Large intestine (tissue), 3 donors: Measurements from ENCODE around the gene RBM17. TPM values are rescaled to one million over a fixed set of nuclear protein-coding genes. Genes with fewer than 3 reads are reported as not detected.
"Not testable (repeated sequence)": the region's sequence is repeated elsewhere in the genome, so short reads cannot be mapped to it uniquely, and the experiment has no call there.

Source experiments
- DNase-seq, 2 donors: peaks; one replicate each; pipeline versions ENCODE4 v3.0.0 to v3.0.0-alpha.2; 2013
- H3K27ac ChIP-seq: one replicate; pipeline ENCODE4 v1.5.1; 2013; ENCODE audit warnings: low read length
- H3K27me3 ChIP-seq: 2 replicates; pipeline ENCODE4 v1.6.1; 2013; ENCODE audit warnings: low read length; ENCODE audit not compliant: control insufficient read depth, insufficient read depth
- H3K36me3 ChIP-seq: 2 replicates; pipeline ENCODE4 v1.6.1; 2013; ENCODE audit warnings: low read length; ENCODE audit not compliant: control insufficient read depth, insufficient read depth
- H3K4me1 ChIP-seq: one replicate; pipeline ENCODE4 v1.6.1; 2013; ENCODE audit warnings: low read length; ENCODE audit not compliant: control insufficient read depth, insufficient read depth
- H3K4me3 ChIP-seq: one replicate; pipeline ENCODE4 v1.5.1; 2013; ENCODE audit warnings: low read length
- H3K9me3 ChIP-seq: one replicate; pipeline ENCODE4 v1.6.1; 2013; ENCODE audit warnings: mild to moderate bottlenecking, low read depth, low read length, moderate library complexity; ENCODE audit not compliant: control insufficient read depth
- WGBS: methylation state at CpG from one replicate; pipeline ENCODE4 v1.1.5; 2013; ENCODE audit warnings: low lambda C conversion rate; ENCODE audit not compliant: insufficient coverage; 5-methylcytosine and 5-hydroxymethylcytosine counted together
- polyA plus RNA-seq: library from polyadenylated mRNA; unstranded; fragments of 120-200 nt; gene quantifications from one replicate; pipeline ENCODE4 v1.2.1, GENCODE V29; 2013

The RBM17 gene
- polyA plus RNA-seq, 1 donor, result 125 TPM

GRCh38 chr10:6095810-6096570, 7.2 kb downstream of the RBM17 start:
- H3K27me3 ChIP-seq, result no peaks in the 10 kb centered on the region
- DNase-seq, result no peak
- H3K4me3 ChIP-seq, result no peak overlapping the region
- no peaks in the 10 kb centered on the region for H3K9me3 ChIP-seq
- no peaks in the 10 kb centered on the region for H3K4me1 ChIP-seq
- peaks cover 23% of the 10 kb centered on the region for H3K36me3 ChIP-seq
- no CpG with 5 or more reads among the region's 12 CpGs for WGBS
- no peak overlapping the region for H3K27ac ChIP-seq

- no CpG with 5 or more reads among the region's 5 CpGs for WGBS
- no peaks in the 10 kb centered on the region for H3K9me3 ChIP-seq
- H3K4me1 ChIP-seq, result no peaks in the 10 kb centered on the region
- no peak overlapping the region for H3K27ac ChIP-seq
- no peak overlapping the region for H3K4me3 ChIP-seq
- peaks cover 29% of the 10 kb centered on the region for H3K36me3 ChIP-seq
- no peak for DNase-seq
- H3K27me3 ChIP-seq, result no peaks in the 10 kb centered on the region
Observed at GRCh38 chr10:6097063-6097462, 8.2 kb downstream of the RBM17 start.

- Histone ChIP-seq H3K4me3 (no peak overlapping the region), H3K36me3 (peaks cover 39% of the 10 kb centered on the region), H3K4me1 (no peaks in the 10 kb centered on the region), H3K27ac (no peak overlapping the region), H3K9me3 (no peaks in the 10 kb centered on the region), H3K27me3 (no peaks in the 10 kb centered on the region)
- WGBS, result 100% methylated on average over 1 of the region's 7 CpGs
- DNase-seq, result no peak
Observed at GRCh38 chr10:6098156-6098555, 9.3 kb downstream of the RBM17 start.

- H3K27me3 ChIP-seq, result no peaks in the 10 kb centered on the region
- no peak for DNase-seq
- no CpG with 5 or more reads among the region's 1 CpG for WGBS
- no peak overlapping the region for H3K4me3 ChIP-seq
- no peak overlapping the region for H3K27ac ChIP-seq
- H3K9me3 ChIP-seq, result no peaks in the 10 kb centered on the region
- peaks cover 46% of the 10 kb centered on the region for H3K36me3 ChIP-seq
- H3K4me1 ChIP-seq, result no peaks in the 10 kb centered on the region
Observed at GRCh38 chr10:6100370-6100769, 11.5 kb downstream of the RBM17 start.

- Histone ChIP-seq H3K9me3 (no peaks in the 10 kb centered on the region), H3K27ac (no peak overlapping the region), H3K4me3 (no peak overlapping the region), H3K4me1 (no peaks in the 10 kb centered on the region), H3K27me3 (no peaks in the 10 kb centered on the region), H3K36me3 (peaks cover 50% of the 10 kb centered on the region)
- WGBS, result 94% methylated on average over 3 of the region's 8 CpGs
- DNase-seq, result no peak
Observed at GRCh38 chr10:6101181-6101580, 12.3 kb downstream of the RBM17 start.

- H3K36me3 ChIP-seq, result peaks cover 55% of the 10 kb centered on the region
- H3K9me3 ChIP-seq, result no peaks in the 10 kb centered on the region
- DNase-seq, result peak in 1 of 2 donors; percentile 28
- no CpG with 5 or more reads among the region's 8 CpGs for WGBS
- H3K27me3 ChIP-seq, result no peaks in the 10 kb centered on the region
- no peak overlapping the region for H3K4me3 ChIP-seq
- H3K4me1 ChIP-seq, result no peaks in the 10 kb centered on the region
- H3K27ac ChIP-seq, result no peak overlapping the region
Observed at GRCh38 chr10:6102128-6102527, 13.3 kb downstream of the RBM17 start.

GRCh38 chr10:6103591-6103990, 14.8 kb downstream of the RBM17 start:
- DNase-seq, result no peak
- no peaks in the 10 kb centered on the region for H3K27me3 ChIP-seq
- no CpG with 5 or more reads among the region's 8 CpGs for WGBS
- no peaks in the 10 kb centered on the region for H3K9me3 ChIP-seq
- no peak overlapping the region for H3K4me3 ChIP-seq
- peaks cover 57% of the 10 kb centered on the region for H3K36me3 ChIP-seq
- H3K27ac ChIP-seq, result no peak overlapping the region
- H3K4me1 ChIP-seq, result no peaks in the 10 kb centered on the region

GRCh38 chr10:6107616-6108015, 18.8 kb downstream of the RBM17 start:
- peaks cover 71% of the 10 kb centered on the region for H3K36me3 ChIP-seq
- H3K27ac ChIP-seq, H3K9me3 ChIP-seq, DNase-seq, H3K27me3 ChIP-seq, H3K4me3 ChIP-seq, H3K4me1 ChIP-seq: not testable (repeated sequence)
- 88% methylated on average over 1 of the region's 3 CpGs for WGBS

- H3K27me3 ChIP-seq, result no peaks in the 10 kb centered on the region
- H3K9me3 ChIP-seq, result no peaks in the 10 kb centered on the region
- no peak overlapping the region for H3K4me3 ChIP-seq
- no CpG with 5 or more reads among the region's 6 CpGs for WGBS
- peaks cover 71% of the 10 kb centered on the region for H3K36me3 ChIP-seq
- no peak overlapping the region for H3K27ac ChIP-seq
- DNase-seq, result no peak
- no peaks in the 10 kb centered on the region for H3K4me1 ChIP-seq
Observed at GRCh38 chr10:6108072-6108471, 19.2 kb downstream of the RBM17 start.

GRCh38 chr10:6108631-6109443, 20.0 kb downstream of the RBM17 start:
- WGBS, result 18% methylated on average over 3 of the region's 12 CpGs
- no peaks in the 10 kb centered on the region for H3K9me3 ChIP-seq
- H3K36me3 ChIP-seq, result peaks cover 73% of the 10 kb centered on the region
- no peak overlapping the region for H3K4me3 ChIP-seq
- H3K27me3 ChIP-seq, result no peaks in the 10 kb centered on the region
- no peak overlapping the region for H3K27ac ChIP-seq
- DNase-seq, result peak in 1 of 2 donors; percentile 22
- H3K4me1 ChIP-seq, result no peaks in the 10 kb centered on the region
